ENCODE measurements around the gene NAXE.

The NAXE gene

GRCh38 chr1:156553860-156554485 lies 37.6 kb upstream of the NAXE start:
- no peak overlapping the region for H3K27ac ChIP-seq (ENCODE audit: low read depth, low read length, poor library complexity, severe bottlenecking)
- H3K36me3 ChIP-seq (ENCODE audit: insufficient read depth, low read length) = no peaks in the 10 kb centered on the region
- H3K4me1 ChIP-seq (ENCODE audit: insufficient read depth, low read length, severe bottlenecking) = no peaks in the 10 kb centered on the region
- no peaks in the 10 kb centered on the region for H3F3A ChIP-seq (ENCODE audit: insufficient read depth, low read length)
- no peaks in the 10 kb centered on the region for H3K79me2 ChIP-seq (ENCODE audit: insufficient read depth, low read length)
- H3K27me3 ChIP-seq (ENCODE audit: insufficient read depth, low read length) = no peaks in the 10 kb centered on the region
- H3K4me3 ChIP-seq (ENCODE audit: low read depth, low read length, poor library complexity, severe bottlenecking) = no peak overlapping the region
- no peak overlapping the region for H3K9ac ChIP-seq (ENCODE audit: low read length)
- H2AFZ ChIP-seq (ENCODE audit: low read length) = no peak overlapping the region
- H3K9me3 ChIP-seq (ENCODE audit: low read length) = no peaks in the 10 kb centered on the region
- H3K4me2 ChIP-seq (ENCODE audit: low read length) = no peak overlapping the region
- H4K20me1 ChIP-seq (ENCODE audit: insufficient read depth, low read length) = no peaks in the 10 kb centered on the region
- H3K9me2 ChIP-seq (ENCODE audit: low read depth, low read length) = no peaks in the 10 kb centered on the region
- no peak for TF ChIP-seq EZH2 (IDR thresholded peaks at IDR 0.05; ENCODE audit: borderline replicate concordance, low read length)
- TF ChIP-seq CTCF (IDR thresholded peaks at IDR 0.05; ENCODE audit: low read length) = no peak

GRCh38 chr1:156554971-156555370 lies 36.6 kb upstream of the NAXE start:
- Histone ChIP-seq H3K79me2 (ENCODE audit: insufficient read depth, low read length) (no peaks in the 10 kb centered on the region), H3K9me2 (ENCODE audit: low read depth, low read length) (no peaks in the 10 kb centered on the region), H3K4me2 (ENCODE audit: low read length) (no peak overlapping the region), H3F3A (ENCODE audit: insufficient read depth, low read length) (no peaks in the 10 kb centered on the region), H3K27ac (ENCODE audit: low read depth, low read length, poor library complexity, severe bottlenecking) (no peak overlapping the region), H2AFZ (ENCODE audit: low read length) (no peak overlapping the region), H3K27me3 (ENCODE audit: insufficient read depth, low read length) (no peaks in the 10 kb centered on the region), H4K20me1 (ENCODE audit: insufficient read depth, low read length) (no peaks in the 10 kb centered on the region), H3K4me1 (ENCODE audit: insufficient read depth, low read length, severe bottlenecking) (no peaks in the 10 kb centered on the region), H3K4me3 (ENCODE audit: low read depth, low read length, poor library complexity, severe bottlenecking) (no peak overlapping the region), H3K9ac (ENCODE audit: low read length) (no peak overlapping the region), H3K9me3 (ENCODE audit: low read length) (no peaks in the 10 kb centered on the region), H3K36me3 (ENCODE audit: insufficient read depth, low read length) (no peaks in the 10 kb centered on the region)
- TF ChIP-seq EZH2 (IDR thresholded peaks at IDR 0.05; ENCODE audit: borderline replicate concordance, low read length) (no peak), CTCF (IDR thresholded peaks at IDR 0.05; ENCODE audit: low read length) (no peak)

- TF ChIP-seq EZH2 (IDR thresholded peaks at IDR 0.05; ENCODE audit: borderline replicate concordance, low read length) (no peak), CTCF (IDR thresholded peaks at IDR 0.05; ENCODE audit: low read length) (no peak)
- Histone ChIP-seq H4K20me1 (ENCODE audit: insufficient read depth, low read length) (no peaks in the 10 kb centered on the region), H2AFZ (ENCODE audit: low read length) (no peak overlapping the region), H3K27me3 (ENCODE audit: insufficient read depth, low read length) (no peaks in the 10 kb centered on the region), H3K27ac (ENCODE audit: low read depth, low read length, poor library complexity, severe bottlenecking) (no peak overlapping the region), H3K9me2 (ENCODE audit: low read depth, low read length) (no peaks in the 10 kb centered on the region), H3K4me2 (ENCODE audit: low read length) (no peak overlapping the region), H3F3A (ENCODE audit: insufficient read depth, low read length) (no peaks in the 10 kb centered on the region), H3K4me3 (ENCODE audit: low read depth, low read length, poor library complexity, severe bottlenecking) (no peak overlapping the region), H3K9me3 (ENCODE audit: low read length) (no peaks in the 10 kb centered on the region), H3K9ac (ENCODE audit: low read length) (no peak overlapping the region), H3K36me3 (ENCODE audit: insufficient read depth, low read length) (no peaks in the 10 kb centered on the region), H3K79me2 (ENCODE audit: insufficient read depth, low read length) (no peaks in the 10 kb centered on the region), H3K4me1 (ENCODE audit: insufficient read depth, low read length, severe bottlenecking) (no peaks in the 10 kb centered on the region)
These were observed 35.9 kb upstream of the NAXE start for GRCh38 chr1:156555715-156556114.
